Kidney epithelial cell (primary cell): Measurements from ENCODE around the gene PHF21B. TPM values are rescaled to one million over a fixed set of nuclear protein-coding genes. Genes with fewer than 3 reads are reported as not detected.

ENCODE experiments used
- DNase-seq: peaks from one replicate; pipeline ENCODE4 v3.0.0-alpha.2; 2010; ENCODE audit warnings: low read depth
- H3K27me3 ChIP-seq: 2 replicates; pipeline ENCODE4 v1.6.0; 2011; ENCODE audit warnings: low read length; ENCODE audit not compliant: control insufficient read depth, insufficient read depth
- H3K36me3 ChIP-seq: 2 replicates; pipeline ENCODE4 v1.5.1; 2011; ENCODE audit warnings: low read length; ENCODE audit not compliant: control insufficient read depth, insufficient read depth
- H3K4me3 ChIP-seq: 2 replicates; pipeline ENCODE4 v1.5.1; 2011; ENCODE audit warnings: low read depth, mild to moderate bottlenecking, control low read depth, low read length
- total RNA-seq: library from RNA; depleted of rRNA; stranded (reverse); fragments of >200 nt; gene quantifications from 2 replicates; pipeline ENCODE4 v1.2.3, GENCODE V29; 2015
- TF ChIP-seq, protein P1 (sequence below): IDR thresholded peaks from 2 replicates; pipeline ENCODE4 v1.5.1; 2011; ENCODE audit warnings: mild to moderate bottlenecking, moderate library complexity, low read length, control low read depth, inconsistent platforms; ENCODE audit not compliant: insufficient read depth, poor library complexity, severe bottlenecking

The PHF21B gene
- total RNA-seq, 1 donor from 2014 or later, result 1.5 TPM

GRCh38 chr22:45039133-45039532, 29.3 kb upstream of the PHF21B start:
- Histone ChIP-seq H3K36me3 (no peaks in the 10 kb centered on the region), H3K27me3 (peaks cover 5% of the 10 kb centered on the region), H3K4me3 (no peak overlapping the region)
- DNase-seq, result no peak
- TF ChIP-seq, protein P1, sequence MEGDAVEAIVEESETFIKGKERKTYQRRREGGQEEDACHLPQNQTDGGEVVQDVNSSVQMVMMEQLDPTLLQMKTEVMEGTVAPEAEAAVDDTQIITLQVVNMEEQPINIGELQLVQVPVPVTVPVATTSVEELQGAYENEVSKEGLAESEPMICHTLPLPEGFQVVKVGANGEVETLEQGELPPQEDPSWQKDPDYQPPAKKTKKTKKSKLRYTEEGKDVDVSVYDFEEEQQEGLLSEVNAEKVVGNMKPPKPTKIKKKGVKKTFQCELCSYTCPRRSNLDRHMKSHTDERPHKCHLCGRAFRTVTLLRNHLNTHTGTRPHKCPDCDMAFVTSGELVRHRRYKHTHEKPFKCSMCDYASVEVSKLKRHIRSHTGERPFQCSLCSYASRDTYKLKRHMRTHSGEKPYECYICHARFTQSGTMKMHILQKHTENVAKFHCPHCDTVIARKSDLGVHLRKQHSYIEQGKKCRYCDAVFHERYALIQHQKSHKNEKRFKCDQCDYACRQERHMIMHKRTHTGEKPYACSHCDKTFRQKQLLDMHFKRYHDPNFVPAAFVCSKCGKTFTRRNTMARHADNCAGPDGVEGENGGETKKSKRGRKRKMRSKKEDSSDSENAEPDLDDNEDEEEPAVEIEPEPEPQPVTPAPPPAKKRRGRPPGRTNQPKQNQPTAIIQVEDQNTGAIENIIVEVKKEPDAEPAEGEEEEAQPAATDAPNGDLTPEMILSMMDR, result no peak

DNA sequence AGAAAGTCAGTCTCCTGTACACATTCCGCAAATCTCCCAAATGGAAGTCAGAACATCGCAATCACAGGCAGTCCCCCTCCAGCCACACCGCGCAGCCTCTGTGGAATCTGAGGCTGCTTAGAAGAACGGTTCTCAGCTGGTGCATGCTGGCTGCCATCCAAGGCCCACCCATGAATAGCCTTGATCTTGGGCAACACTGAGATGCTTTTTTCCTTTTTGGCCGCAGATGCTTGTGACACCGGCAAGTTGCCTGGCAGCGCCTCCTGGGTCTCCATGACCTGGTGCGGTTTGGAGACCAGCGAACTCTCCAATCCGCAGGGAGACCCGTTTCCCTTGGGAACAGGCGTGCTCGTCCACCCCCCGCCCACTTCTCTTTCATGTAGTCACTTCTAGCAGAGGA, 26.3 kb upstream of the PHF21B start:
- TF ChIP-seq, protein P1, result no peak
- DNase-seq, result no peak
- H3K36me3 ChIP-seq, result no peaks in the 10 kb centered on the region
- H3K4me3 ChIP-seq, result no peak overlapping the region
- H3K27me3 ChIP-seq, result peaks cover 5% of the 10 kb centered on the region

DNA sequence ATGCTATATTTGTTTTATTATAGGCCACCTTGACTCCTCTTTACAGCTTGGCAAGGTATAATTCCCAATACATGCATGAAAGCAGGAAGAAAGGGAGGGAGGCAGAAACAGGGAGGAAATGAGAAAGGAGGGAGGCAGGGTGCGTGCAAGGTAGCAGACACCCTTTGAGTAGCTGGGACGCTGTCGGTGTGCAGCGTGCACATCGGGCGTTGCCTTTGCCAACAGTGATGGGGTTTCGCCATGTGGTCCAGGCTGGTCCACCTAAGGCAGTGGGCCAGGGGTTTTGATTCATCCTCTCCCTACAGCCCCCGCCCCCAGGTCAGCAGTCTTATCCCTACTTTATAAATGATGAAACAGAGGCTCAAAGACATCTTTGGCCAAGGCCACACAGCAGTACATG, 25.0 kb upstream of the PHF21B start:
- TF ChIP-seq, protein P1, result no peak
- H3K27me3 ChIP-seq, result peaks cover 5% of the 10 kb centered on the region
- H3K36me3 ChIP-seq, result no peaks in the 10 kb centered on the region
- no peak for DNase-seq
- no peak overlapping the region for H3K4me3 ChIP-seq

- TF ChIP-seq, protein P1, result no peak
- DNase-seq, result no peak
- Histone ChIP-seq H3K4me3 (no peak overlapping the region), H3K36me3 (no peaks in the 10 kb centered on the region), H3K27me3 (peaks cover 7% of the 10 kb centered on the region)
These were observed 24.4 kb upstream of the PHF21B start for GRCh38 chr22:45034156-45034555.

DNA sequence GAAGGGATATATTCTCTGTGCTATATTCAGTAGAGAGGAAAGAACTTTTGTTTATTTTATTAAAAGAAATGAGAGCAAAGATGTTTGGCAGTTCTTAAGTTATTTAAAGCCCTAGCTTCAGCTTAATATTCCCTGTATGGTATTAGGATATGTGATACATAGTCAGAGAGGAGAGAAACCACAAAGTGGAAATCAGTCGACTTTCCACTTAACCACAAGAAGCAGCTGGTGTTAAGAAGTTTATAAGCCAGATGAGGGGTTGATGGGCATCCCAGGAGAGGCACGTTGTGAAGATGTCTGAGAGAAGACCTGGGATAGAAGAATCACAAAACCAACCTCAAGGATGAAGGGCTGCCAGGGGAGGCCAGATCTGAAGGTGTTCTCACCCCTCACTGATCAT, 23.3 kb upstream of the PHF21B start:
- no peaks in the 10 kb centered on the region for H3K36me3 ChIP-seq
- H3K27me3 ChIP-seq, result peaks cover 4% of the 10 kb centered on the region
- no peak for DNase-seq
- TF ChIP-seq, protein P1, result no peak
- H3K4me3 ChIP-seq, result no peak overlapping the region

DNA sequence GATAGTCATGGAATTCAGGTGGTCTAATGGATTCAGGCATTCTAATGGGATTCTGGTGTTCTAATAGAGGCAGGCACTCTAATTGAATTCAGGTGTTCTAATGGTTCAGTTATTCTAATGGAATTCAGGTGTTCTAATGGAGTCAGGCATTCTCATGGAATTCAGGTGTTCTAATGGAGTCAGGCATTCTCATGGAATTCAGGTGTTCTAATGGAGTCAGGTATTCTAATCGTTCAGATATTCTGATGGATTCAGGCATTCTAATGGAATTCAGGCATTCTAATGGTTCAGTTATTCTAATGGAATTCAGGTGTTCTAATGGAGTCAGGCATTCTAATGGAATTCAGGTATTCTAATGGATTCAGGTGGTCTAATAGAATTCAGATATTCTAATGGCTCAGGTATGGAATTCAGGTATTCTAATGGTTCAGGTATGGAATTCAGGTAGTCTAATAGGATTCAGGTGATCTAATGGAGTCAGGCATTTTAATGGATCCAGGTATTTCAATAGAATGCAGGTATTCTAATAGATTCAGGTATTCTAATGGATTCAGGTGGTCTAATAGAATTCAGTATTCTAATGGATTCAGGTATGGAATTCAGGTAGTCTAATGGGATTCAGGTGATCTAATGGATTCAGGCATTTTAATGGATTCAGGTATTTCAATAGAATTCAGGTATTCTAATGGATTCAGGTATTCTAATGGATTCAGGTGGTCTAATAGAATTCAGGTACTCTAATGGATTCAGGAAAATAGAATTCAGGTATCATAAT, 22.0 kb upstream of the PHF21B start:
- DNase-seq, result no peak
- Histone ChIP-seq H3K27me3 (peaks cover 4% of the 10 kb centered on the region), H3K36me3 (no peaks in the 10 kb centered on the region), H3K4me3 (no peak overlapping the region)
- TF ChIP-seq, protein P1, result no peak
